GM10248 (cell line): Measurements from ENCODE around the gene SKAP2.

Experiments used
- CTCF ChIA-PET: fragments of 300-600 bp; sonication (Branson Sonifier 250); formaldehyde crosslinking; extraction: SDS; loops from one replicate; lab custom pipeline; 2021; ENCODE audit warnings: antibody characterized with exemption; lab: Yijun Ruan, JAX
- POLR2A ChIA-PET: fragments of 350-650 bp; sonication (Branson Sonifier 250); formaldehyde crosslinking; extraction: SDS; loops from one replicate; lab custom pipeline; 2020; ENCODE audit warnings: antibody characterized with exemption; lab: Yijun Ruan, JAX
- DNase-seq: peaks from one replicate; pipeline ENCODE4 v3.0.0; 2012; ENCODE audit errors: extremely low spot score
- CTCF ChIP-seq: IDR thresholded peaks from 2 replicates; pipeline ENCODE4 v1.5.1; 2012; ENCODE audit warnings: mild to moderate bottlenecking, low read depth; ENCODE audit errors: extremely low read depth, missing control alignments, control extremely low read depth

SKAP2 gene

GRCh38 chr7:26815426-26815825 is 49.0 kb downstream of the SKAP2 start:
- CTCF ChIA-PET = no interaction called here
- POLR2A ChIA-PET = no interaction called here
- TF ChIP-seq CTCF = no peak
- no peak for DNase-seq

- TF ChIP-seq CTCF = no peak
- POLR2A ChIA-PET = no interaction called here
- CTCF ChIA-PET = interaction anchor here (1.1 to 1.4 kb wide), 2 partner anchors 40 to 46 kb away, joined by 3 read pairs; no protein-coding TSS in a partner anchor
- no peak for DNase-seq
Measured at GRCh38 chr7:26813432-26813831, 51.0 kb downstream of the SKAP2 start.

DNA sequence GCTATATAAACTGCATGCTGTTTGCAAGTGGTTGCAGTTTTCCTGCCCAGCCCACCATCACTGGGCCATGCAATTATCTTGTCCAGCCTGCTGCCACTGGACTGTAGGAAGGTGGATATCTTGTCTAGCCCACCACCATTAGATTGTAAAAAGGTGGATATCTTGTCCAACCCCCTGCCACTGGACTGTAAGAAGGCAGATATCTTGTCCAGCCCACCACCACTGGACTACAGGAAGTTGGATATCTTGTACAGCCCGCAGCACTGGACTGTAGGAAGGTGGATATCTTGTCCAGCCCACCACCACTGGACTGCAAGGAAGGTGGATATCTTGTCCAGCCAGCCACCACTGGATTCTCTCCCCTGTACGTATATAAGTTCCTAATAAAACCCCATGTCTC is 69.8 kb downstream of the SKAP2 start:
- DNase-seq = no peak
- no peak for TF ChIP-seq CTCF
- ChIA-PET CTCF (no interaction called here), POLR2A (no interaction called here)

DNA sequence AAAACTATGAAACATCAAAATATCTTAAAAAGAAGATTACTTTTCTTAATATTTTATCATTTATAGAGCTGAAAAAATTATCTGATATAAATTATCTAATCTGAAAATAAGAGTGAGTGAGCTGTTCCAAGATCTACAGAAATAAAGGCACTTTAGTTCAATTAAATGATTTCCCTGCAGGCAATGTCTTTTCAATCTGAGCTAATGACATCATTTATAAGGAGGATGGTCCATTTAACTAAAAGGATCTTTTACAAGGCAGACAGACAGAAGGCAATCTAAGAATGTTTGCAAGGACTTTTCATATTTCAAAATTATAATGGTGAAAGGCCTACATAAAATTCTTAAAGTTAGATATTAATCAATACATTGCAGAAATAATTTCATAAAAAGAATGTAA is 71.8 kb downstream of the SKAP2 start:
- CTCF ChIA-PET = interaction anchor here (1.3 to 1.4 kb wide), 2 partner anchors 10 to 19 kb away, joined by 3 to 4 read pairs; no protein-coding TSS in a partner anchor
- DNase-seq = no peak
- TF ChIP-seq CTCF = no peak
- POLR2A ChIA-PET = no interaction called here

GRCh38 chr7:26792006-26792405 is 72.4 kb downstream of the SKAP2 start:
- ChIA-PET CTCF (interaction anchor here (1.3 kb wide), 1 partner anchor 19 kb away, joined by 3 read pairs; no protein-coding TSS in a partner anchor), POLR2A (no interaction called here)
- no peak for DNase-seq
- TF ChIP-seq CTCF = no peak

GRCh38 chr7:26789481-26790184 is 74.8 kb downstream of the SKAP2 start:
- ChIA-PET POLR2A (no interaction called here), CTCF (interaction anchor here (1.5 kb wide), 1 partner anchor 31 kb away, joined by 3 read pairs; no protein-coding TSS in a partner anchor)
- DNase-seq = no peak
- TF ChIP-seq CTCF = no peak
